Adrenal gland (tissue), 12 donors: ENCODE results near the gene CST6. TPM values are rescaled to one million over a fixed set of nuclear protein-coding genes. Genes with fewer than 3 reads are reported as not detected.

ENCODE experiments used
- DNase-seq, 7 donors: peaks; one replicate each; pipeline ENCODE4 v3.0.0-alpha.2; 2019 to 2020
- H3K27ac ChIP-seq, 5 donors: fragments of 200-600 bp; sonication (generic) in 4 of 5; 1 replicate in 3 of 5; 2 replicates in 2 of 5; pipeline versions ENCODE4 v1.5.1 to v1.8.0; 2016 to 2020; ENCODE audit warnings: mild to moderate bottlenecking in 1 of 5
- H3K27me3 ChIP-seq: fragments of 200-600 bp; 2 replicates; pipeline ENCODE4 v1.8.0; 2021
- H3K36me3 ChIP-seq, 2 donors: fragments of 200-600 bp; replicated peaks in 1 of 2; 1 replicate in 1 of 2; 2 replicates in 1 of 2; pipeline versions ENCODE4 v1.5.1 to v1.8.0; 2018 to 2022
- H3K4me1 ChIP-seq, 2 donors: fragments of 200-600 bp; replicated peaks in 1 of 2; 1 replicate in 1 of 2; 2 replicates in 1 of 2; pipeline versions ENCODE4 v1.5.1 to v1.8.0; 2018 to 2021
- H3K4me3 ChIP-seq, 4 donors: fragments of 200-600 bp; sonication (generic) in 3 of 4; one replicate each; pipeline ENCODE4 v1.5.1; 2016 to 2018
- H3K9me3 ChIP-seq, 3 donors: fragments of 200-600 bp; sonication (generic) in 1 of 3; replicated peaks in 1 of 3; 1 replicate in 2 of 3; 2 replicates in 1 of 3; pipeline versions ENCODE4 v1.5.1 to v1.8.0; 2016 to 2021
- POLR2A ChIP-seq, 2 donors: fragments of 450-650 bp; IDR thresholded peaks; one replicate each; pipeline ENCODE4 v1.6.1; 2017; ENCODE audit warnings: antibody characterized with exemption in 2 of 2, mild to moderate bottlenecking in 2 of 2, moderate library complexity in 1 of 2
- WGBS, 4 donors: extraction: QIAGEN DNeasy Blood & Tissue Kit in 2 of 4; methylation state at CpG; one replicate each; pipeline versions ENCODE4 v1.1.5 to v1.1.7; 2013 to 2017; 5-methylcytosine and 5-hydroxymethylcytosine counted together
- intact Hi-C, 2 donors: fragments of 100-400 bp; cut with DNase I; formaldehyde crosslinking; loops; one replicate each; pipeline versions ENCODE4 v1.14.1 to v1.15.0; 2022 to 2023
- polyA plus RNA-seq, 3 donors: library from polyadenylated mRNA; stranded (reverse); fragments of 200-250 nt in 2 of 3; fragments of 350-450 nt in 1 of 3; fragmentation: Illumina TruSeq in 1 of 3; extraction: RNeasy Lipid Tissue Mini Kit (QIAGEN cat#74804) in 1 of 3; gene quantifications; one replicate each; pipeline ENCODE4 v1.2.3, GENCODE V29; 2013 to 2014
- total RNA-seq, 9 donors: library from RNA; depleted of rRNA in 4 of 9; stranded (reverse); fragments of >200 nt in 4 of 9; fragments of 120-200 nt in 1 of 9; fragmentation: NEBNext Ultra II Directional in 1 of 9; extraction: Animal tissue kit (Norgen Biotek cat#: 25700) in 1 of 9; gene quantifications; one replicate each; pipeline versions ENCODE4 v1.1.0 to v1.2.4, GENCODE V29; 2013 to 2023
- TF ChIP-seq, protein P1 (sequence below), 6 experiments: fragments of 450-650 bp in 4 of 6; fragments of 200-600 bp in 2 of 6; sonication (generic) in 1 of 6; IDR thresholded peaks; 1 replicate in 5 of 6; 2 replicates in 1 of 6; pipeline versions ENCODE4 v1.5.1 to v1.8.0; 2016 to 2021; ENCODE audit warnings: antibody characterized with exemption in 6 of 6, mild to moderate bottlenecking in 2 of 6, moderate library complexity in 1 of 6
- donor health status: healthy with polysubstance abuse.
- donor health status: Bipolar disorder and iron deficiency.
- donor health status: DM: yes; HTN: yes; CAD: no.
- donor health status: DM: no; HTN: no; CAD: no.
- donor health status: DM: no; HTN: no; CAD: no.
- donor health status: DM: yes; HTN: yes; CAD: no.

CST6 gene
- total and polyA plus RNA-seq, 12 donors: 0.24 to 0.55 TPM; not detected in 10

DNA sequence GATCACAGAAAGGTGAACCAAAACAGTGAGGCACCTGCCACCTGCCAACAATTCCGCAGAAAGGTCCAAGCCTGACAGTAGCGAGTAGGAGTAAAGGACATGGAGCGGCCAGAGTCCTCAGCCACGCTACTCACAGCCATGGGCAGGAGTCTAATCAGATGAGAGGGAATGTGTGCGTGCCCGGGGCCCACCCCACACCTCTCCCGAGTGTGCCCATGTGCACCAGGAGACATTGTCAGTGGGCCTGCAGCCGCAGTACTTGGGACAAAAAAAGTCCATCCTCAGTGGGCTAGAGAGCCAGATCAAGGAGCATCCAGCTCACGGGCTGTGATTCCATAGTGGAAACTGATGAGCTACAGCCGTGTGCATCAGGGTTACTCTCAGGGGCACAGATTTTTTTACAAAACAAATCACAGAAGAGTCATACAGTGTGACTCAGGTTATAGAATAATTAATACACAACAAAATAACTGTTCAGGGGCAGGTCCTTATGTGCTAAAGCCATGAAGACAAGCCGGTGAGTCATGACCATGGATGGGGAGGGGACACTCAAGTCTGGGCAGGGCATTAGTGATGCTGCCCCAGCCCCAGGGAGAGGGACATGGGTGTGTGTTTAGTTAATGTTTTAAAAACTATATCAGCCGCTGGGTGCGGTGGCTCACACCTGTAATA lies 38.2 kb upstream of the CST6 start:
- DNase-seq: no peak
- H3K27me3 ChIP-seq: no peaks in the 10 kb centered on the region
- 86 to 93% (median 90%) methylated on average over 13 of the region's 13 CpGs for WGBS, 4 donors
- no peak overlapping the region for H3K4me3 ChIP-seq
- no peaks in the 10 kb centered on the region for H3K4me1 ChIP-seq
- intact Hi-C loops: no loop called here
- H3K9me3 ChIP-seq: no peaks in the 10 kb centered on the region
- H3K36me3 ChIP-seq: peaks cover 0 to 41% of the 10 kb centered on the region in 2 donors
- no peak for TF ChIP-seq POLR2A (IDR thresholded peaks at IDR 0.05)
- TF ChIP-seq, protein P1, sequence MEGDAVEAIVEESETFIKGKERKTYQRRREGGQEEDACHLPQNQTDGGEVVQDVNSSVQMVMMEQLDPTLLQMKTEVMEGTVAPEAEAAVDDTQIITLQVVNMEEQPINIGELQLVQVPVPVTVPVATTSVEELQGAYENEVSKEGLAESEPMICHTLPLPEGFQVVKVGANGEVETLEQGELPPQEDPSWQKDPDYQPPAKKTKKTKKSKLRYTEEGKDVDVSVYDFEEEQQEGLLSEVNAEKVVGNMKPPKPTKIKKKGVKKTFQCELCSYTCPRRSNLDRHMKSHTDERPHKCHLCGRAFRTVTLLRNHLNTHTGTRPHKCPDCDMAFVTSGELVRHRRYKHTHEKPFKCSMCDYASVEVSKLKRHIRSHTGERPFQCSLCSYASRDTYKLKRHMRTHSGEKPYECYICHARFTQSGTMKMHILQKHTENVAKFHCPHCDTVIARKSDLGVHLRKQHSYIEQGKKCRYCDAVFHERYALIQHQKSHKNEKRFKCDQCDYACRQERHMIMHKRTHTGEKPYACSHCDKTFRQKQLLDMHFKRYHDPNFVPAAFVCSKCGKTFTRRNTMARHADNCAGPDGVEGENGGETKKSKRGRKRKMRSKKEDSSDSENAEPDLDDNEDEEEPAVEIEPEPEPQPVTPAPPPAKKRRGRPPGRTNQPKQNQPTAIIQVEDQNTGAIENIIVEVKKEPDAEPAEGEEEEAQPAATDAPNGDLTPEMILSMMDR (IDR thresholded peaks at IDR 0.05): no peak
- no peak overlapping the region for H3K27ac ChIP-seq

DNA sequence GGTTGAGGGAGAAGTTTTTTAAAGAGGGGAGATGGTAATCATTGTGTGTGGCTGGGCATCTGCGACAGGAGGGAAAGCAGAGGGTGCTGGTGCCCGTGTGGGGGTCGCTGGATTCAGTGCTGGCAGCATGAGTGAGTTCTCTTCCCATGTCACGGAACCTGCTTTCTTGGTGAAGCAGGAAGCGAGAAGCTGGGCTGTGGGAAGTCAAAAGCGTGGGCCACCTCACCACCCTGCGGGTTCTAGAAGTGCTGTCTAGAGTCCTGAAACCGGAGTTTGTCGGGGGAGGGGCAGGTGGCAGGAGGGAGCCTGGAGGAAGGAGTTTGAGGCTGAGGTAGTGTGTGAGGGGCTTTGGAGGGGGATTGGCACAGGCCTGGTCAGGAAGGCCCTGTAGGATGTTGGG lies 36.0 kb upstream of the CST6 start:
- H3K4me3 ChIP-seq: no peak overlapping the region
- intact Hi-C loops: no loop called here
- no peaks in the 10 kb centered on the region for H3K4me1 ChIP-seq
- DNase-seq: no peak
- 94 to 96% (median 94%) methylated on average over 9 of the region's 9 CpGs for WGBS, 4 donors
- TF ChIP-seq, protein P1 (IDR thresholded peaks at IDR 0.05): no peak
- no peak for TF ChIP-seq POLR2A (IDR thresholded peaks at IDR 0.05)
- no peak overlapping the region for H3K27ac ChIP-seq
- H3K27me3 ChIP-seq: no peaks in the 10 kb centered on the region
- no peaks in the 10 kb centered on the region for H3K9me3 ChIP-seq
- H3K36me3 ChIP-seq: peaks cover 0 to 38% of the 10 kb centered on the region in 2 donors

DNA sequence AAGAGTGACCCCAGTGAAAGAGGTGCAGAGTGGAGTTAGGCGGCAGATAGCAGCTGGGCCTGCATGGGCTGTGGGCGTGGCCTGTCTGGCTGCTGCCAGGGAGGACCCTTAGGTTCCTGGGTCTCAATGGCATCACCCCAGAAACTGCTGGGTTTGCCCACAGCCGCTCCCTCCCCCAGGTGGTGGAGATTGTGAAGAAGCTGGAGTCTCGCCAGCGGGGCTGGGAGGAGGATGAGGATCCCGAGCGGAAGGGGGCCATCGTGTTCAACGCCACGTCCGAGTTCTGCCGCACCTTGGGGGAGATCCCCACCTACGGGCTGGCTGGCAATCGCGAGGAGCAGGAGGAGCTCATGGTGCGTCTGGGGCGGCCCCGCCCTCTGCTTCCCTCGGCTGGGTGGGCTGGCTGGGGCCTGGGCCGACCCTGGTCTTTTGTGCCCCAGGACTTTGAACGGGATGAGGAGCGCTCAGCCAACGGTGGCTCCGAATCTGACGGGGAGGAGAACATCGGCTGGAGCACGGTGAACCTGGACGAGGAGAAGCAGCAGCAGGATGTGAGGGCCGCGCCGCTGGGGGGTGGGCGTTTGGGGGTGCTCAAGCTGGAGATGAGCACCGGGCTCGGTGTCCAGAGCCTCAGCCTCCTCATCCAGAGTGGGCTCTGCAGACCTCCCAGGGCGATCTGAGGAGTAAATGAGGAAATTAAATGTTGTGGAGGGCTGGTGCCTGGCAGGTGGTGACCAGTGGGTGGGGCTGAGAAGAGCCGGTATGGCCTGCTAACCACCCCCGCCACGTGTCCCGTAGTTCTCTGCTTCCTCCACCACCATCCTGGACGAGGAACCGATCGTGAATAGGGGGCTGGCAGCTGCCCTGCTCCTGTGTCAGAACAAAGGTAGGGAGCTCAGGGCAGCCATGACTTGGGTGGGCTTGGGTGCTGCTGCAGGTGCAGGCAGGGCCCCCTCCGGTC lies 35.3 kb upstream of the CST6 start:
- no peak for DNase-seq

More for the DNA sequence above, 35.3 kb upstream of the CST6 start:
- no peaks in the 10 kb centered on the region for H3K4me1 ChIP-seq
- H3K4me3 ChIP-seq: no peak overlapping the region
- H3K9me3 ChIP-seq: no peaks in the 10 kb centered on the region
- intact Hi-C loops: no loop called here
- H3K27me3 ChIP-seq: no peaks in the 10 kb centered on the region
- 85 to 90% (median 86%) methylated on average over 23 to 43 of the region's 43 CpGs for WGBS, 4 donors
- no peak for TF ChIP-seq POLR2A (IDR thresholded peaks at IDR 0.05)
- TF ChIP-seq, protein P1 (IDR thresholded peaks at IDR 0.05): no peak
- peaks cover 0 to 38% of the 10 kb centered on the region in 2 donors for H3K36me3 ChIP-seq
- H3K27ac ChIP-seq: no peak overlapping the region
